GM19372 (cell line): ENCODE data around the gene HTRA1.
A peak's percentile ranks its signal among the peaks of the same experiment; 100 is the strongest.

ENCODE experiments used
- ATAC-seq: cut with Tn5 transposase; IDR thresholded peaks from one replicate; pipeline ENCODE4 v1.9.1; 2021; ENCODE audit warnings: mild to moderate bottlenecking, low read depth, moderate library complexity; ENCODE audit not compliant: unreplicated experiment

Gene HTRA1

GRCh38 chr10:122513053-122513452 lies 51.7 kb downstream of the HTRA1 start:
- no peak for ATAC-seq

- no peak for ATAC-seq
Measured at GRCh38 chr10:122514045-122514840, 52.9 kb downstream of the HTRA1 start.

GRCh38 chr10:122515022-122515424 lies 53.7 kb downstream of the HTRA1 start:
- ATAC-seq = no peak

GRCh38 chr10:122515588-122516231 lies 54.4 kb downstream of the HTRA1 start:
- peak; percentile 72 for ATAC-seq

DNA sequence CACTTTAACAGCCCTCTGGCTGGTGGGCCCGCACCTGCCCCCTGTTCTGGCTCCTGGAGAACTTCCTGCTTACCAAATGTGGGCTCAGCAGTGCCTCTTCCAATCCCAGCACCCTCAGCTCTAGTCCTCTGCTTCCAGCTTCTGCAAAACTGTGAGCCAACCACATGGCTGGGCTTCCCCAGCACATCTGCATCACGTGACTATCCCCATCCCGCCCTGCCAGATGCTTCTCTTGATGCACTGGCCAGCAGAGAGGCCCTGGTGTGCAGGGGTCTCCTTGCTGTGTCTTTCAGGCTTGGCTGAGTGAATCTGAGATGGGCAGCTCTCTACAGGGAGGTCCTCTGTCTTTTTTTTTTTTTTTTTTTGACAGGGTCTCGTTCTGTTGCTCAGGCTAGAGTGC lies 55.4 kb downstream of the HTRA1 start:
- no peak for ATAC-seq

- no peak for ATAC-seq
Measured at GRCh38 chr10:122519144-122519543, 57.8 kb downstream of the HTRA1 start.

DNA sequence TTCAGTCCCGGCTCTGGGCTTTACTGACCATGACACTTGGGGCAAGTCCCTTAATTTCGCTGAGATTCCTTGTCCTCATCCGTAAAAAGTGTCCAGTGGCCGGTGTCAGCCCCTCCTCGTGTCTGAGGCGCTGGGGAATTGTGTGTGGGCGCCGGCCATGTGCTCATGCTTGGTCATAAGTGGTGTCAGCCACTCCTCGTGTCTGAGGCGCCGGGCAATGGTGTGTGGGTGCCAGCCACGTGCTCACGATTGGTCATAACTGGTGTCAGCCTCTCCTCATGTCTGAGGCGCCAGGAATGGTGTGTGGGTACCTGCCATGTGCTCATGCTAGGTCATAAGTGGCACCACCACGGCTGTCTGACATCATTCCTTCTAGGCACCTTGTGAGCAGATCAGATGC lies 58.5 kb downstream of the HTRA1 start:
- ATAC-seq = no peak

DNA sequence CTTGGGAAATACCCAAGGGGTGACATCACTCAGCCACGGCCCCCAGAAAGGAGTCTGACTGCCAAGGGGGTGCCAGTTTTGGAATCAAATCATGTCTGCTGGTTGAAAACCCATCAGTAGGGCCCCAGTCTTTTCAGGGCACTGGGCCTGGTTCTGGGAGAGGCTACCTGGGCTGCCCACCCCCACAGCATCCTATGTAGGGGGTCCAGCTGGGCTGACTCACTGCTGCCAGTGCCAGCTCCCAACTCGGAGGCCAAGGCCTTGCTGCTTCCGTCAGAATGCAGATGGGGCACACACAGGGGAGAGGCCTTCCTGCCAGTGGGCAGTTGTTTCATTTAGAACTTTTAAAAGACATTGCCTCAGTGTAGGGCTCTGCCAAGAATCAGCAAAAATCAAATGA lies 59.7 kb downstream of the HTRA1 start:
- ATAC-seq = no peak

DNA sequence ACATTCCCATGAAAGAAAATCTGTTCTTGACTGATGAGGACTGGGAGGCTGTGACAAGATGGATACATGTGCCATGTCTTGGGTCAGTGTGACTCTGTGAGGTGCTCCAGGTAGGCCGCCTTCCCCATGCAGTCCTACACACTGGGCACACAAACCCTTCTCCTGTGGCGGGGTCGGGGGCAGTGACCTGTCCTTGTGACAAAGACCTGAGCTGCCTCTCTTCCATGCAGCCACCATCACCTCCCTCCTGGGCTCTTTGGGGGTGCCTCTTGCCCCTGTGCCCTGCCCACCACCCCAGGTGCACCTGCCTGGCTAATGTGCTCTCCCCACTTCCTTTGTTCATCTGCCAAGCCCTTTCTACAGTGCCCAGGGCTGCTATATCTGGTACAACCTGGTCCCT lies 63.5 kb downstream of the HTRA1 start:
- no peak for ATAC-seq

GRCh38 chr10:122525788-122526187 lies 64.4 kb downstream of the HTRA1 start:
- no peak for ATAC-seq

DNA sequence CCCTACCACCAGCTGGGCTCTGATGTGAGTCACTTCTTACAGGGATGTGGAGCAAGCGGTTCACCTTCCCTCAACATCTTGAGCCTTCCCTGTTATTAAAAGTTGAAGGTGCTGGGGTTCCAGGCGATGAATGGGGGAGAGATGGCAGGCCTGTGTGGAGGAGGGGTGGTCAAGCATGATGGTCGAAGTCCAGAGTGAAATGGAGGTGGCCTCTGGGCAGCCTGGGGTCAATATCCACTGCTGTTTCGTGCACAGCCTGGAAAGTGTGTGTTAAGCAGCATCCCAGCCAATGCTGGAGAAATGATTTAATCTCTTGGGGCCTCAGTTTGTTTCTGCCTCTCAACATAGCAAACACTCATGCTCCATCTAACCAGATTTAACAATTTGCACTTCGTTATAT lies 65.5 kb downstream of the HTRA1 start:
- ATAC-seq = no peak

DNA sequence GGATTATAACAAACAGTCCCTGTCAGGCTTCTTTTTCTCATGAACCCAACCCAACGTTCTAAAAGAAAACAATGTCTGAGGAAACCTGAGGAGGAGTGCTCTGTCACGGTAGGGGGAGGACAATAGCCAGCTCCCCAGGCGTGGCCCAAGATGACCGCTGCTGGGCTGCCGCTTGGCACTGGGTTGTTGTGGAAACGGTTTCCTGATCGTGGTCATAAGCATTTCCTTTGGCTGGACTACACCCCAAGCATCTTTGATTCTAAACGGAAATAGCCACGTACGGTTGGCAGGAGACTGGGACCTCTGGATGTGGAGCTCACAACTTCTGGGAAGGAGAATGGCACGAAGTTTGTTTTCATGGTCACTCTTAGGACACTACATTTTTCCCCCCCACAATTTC lies 68.8 kb downstream of the HTRA1 start:
- ATAC-seq = no peak

- no peak for ATAC-seq
Measured at GRCh38 chr10:122531261-122531660, 69.9 kb downstream of the HTRA1 start.

- no peak for ATAC-seq
Measured at GRCh38 chr10:122531939-122532338, 70.6 kb downstream of the HTRA1 start.

DNA sequence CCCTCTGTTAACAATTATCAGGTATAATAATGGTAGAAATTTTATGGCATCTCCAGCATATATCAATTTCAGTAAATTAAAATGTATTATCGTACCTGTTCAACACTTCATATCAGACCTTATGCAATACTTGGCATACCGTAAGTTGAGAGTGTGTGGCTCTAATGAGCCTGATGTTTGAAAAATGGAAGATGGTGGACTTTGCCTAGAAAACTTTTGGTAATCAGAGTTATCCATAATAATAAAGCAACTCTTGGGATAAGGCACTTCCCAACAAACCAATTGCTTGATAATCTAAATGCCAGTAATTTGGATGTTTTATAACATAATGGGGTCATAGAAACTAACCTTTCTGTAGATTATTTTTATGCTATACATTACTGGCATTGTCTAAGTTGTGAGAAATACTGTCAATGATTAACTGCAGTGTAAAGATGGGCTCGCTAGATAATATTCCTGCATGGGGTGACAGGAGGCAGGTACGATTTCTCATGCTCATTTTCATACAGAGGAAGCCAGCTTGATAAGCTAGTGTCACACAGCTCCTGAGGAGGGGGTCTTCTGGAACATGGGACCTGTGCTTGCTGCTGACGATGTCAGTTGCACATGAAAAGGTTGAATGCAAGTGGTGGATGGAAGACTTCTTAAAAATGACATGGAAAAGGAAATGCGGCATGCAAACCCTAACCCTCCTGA lies 71.4 kb downstream of the HTRA1 start:
- no peak for ATAC-seq

DNA sequence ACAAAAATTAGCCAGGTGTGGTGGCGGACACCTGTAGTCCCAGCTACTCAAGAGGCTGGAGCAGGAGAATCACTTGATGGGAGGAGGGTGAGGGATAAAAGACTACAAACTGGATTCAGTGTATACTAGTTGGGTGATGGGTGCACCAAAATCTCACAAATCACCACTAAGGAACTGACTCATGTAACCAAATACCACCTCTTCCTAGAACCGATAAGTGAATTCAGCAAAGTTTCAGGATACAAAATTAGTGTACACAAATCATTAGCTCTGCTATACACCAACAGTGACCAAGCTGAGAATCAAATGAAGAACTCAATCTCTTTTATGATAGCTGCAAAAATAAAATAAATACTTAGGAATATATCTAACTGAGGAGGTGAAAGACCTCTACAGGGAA lies 76.2 kb downstream of the HTRA1 start:
- no peak for ATAC-seq

GRCh38 chr10:122541541-122542002 lies 80.2 kb downstream of the HTRA1 start:
- no peak for ATAC-seq

DNA sequence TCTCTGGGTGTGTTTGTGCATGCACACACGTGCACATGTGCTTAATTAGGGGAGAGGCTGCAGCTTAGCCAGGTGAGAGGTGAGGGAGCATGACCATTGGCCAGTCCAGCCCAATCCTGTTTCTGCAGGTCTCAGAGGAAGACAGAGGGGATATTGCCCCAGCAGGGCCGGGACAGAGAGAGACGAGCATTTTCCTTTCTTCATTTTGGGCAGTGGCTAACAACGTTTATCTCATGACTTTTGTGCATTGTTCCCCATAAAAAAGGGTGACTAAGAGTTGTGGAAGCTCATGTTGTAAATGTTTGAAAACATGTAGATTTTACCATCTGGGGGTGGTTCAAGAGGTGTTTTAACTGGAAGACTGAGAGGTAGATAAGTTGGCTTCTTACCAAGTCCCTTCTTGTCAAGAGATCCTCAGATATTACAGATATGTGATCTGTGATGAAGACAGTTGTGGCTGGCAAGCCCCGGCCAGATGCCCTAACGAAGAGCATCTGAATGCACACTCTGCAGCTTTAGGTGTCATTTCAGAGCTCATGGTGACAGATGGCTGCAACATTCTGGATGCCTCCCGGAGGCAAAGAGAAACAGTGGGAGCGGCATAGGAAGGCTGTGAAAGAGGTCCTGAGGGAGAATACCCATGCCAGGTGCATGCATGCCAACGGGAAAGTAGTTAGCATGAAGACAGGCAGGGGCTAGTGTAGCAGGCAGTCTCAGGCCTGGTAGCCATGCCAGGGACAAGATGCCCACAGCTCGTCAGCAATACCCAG lies 82.5 kb downstream of the HTRA1 start:
- no peak for ATAC-seq

GRCh38 chr10:122544493-122544892 lies 83.1 kb downstream of the HTRA1 start:
- ATAC-seq = no peak

DNA sequence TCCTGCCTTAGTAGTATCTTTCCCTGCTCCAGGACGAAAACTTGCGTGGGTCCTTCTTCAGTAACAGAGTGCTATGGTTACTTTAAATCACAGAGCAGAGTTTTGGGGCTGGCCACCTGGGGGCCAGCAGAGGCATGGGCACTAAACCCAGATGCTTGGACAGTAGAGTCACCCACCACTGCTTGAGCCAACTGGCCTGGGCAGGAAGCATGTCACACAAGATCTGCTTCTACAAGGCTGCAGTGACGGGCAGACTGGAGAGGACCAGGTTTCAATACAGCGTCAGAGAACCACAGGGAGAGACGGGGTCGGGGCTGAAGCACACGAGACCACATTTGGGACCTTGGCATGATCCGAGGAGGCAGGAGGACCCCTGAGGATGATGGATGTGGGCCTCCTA lies 84.9 kb downstream of the HTRA1 start:
- ATAC-seq = no peak
